Activated CD4-positive, alpha-beta T cell treated with anti-CD3 and anti-CD28 coated beads, Interleukin-2, amount 50 U/mL, for 1 hour (primary cell): ENCODE measurements around the gene TMEM87B.
A peak's percentile ranks its signal among the peaks of the same experiment; 100 is the strongest.
"Not testable (repeated sequence)": the region's sequence is repeated elsewhere in the genome, so short reads cannot be mapped to it uniquely, and the experiment has no call there.

Experiments used
- DNase-seq: peaks from one replicate; pipeline ENCODE4 v3.0.0-alpha.2; 2020

Gene TMEM87B

DNA sequence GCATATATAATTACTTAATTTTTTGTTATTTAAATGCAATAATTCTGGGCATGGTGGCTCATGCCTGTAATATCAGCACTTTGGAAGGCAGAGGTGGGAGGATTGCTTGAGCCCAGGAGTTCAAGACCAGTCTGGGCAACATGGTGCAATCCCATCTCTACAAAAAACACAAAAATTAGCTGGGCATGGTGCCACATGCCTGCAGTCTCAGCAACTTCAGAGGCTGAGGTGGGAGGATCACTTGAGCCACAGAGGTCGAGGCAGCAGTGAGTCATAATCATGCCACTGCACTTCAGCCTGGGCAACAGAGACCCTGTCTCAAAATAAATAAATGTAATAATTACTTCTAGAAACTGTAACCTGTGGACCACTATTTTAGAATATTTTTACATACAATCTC lies 21.5 kb upstream of the TMEM87B start:
- DNase-seq = no peak

DNA sequence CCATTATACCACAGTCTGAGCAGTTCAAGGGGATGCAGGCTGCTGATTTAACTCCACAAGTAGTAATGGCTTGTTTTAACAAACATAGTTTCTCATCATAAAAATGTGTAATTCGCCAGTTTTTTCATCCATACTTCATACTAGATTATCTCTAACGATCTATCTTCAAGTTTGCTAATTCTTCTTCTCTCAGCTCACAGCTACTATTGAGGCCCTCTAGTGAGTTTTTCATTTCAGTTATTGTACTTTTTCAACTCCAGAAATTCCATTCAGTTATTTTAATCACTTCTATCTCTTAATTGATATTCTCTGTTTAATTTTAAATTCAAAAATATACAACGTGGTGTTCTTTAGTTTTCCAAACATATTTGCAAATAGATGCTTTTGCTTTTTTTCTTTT lies 20.1 kb upstream of the TMEM87B start:
- DNase-seq = no peak

DNA sequence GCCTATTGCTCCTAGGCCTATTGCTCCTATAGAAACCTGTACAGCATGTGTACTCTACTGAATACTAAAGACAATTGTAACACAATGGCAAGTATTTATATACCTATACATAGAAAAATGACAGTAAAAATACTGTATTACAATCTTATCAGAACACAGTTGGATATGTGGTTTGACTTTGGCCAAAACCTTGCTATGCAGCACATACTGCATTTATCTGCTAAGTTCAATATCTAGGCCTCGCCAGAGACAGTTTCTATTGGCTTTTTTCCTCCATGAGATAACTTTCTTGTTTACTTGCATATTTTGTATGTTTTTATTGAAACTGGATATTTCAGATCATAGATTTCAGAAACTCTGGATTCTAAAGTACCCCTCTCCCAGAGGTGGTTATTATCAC lies 19.3 kb upstream of the TMEM87B start:
- no peak for DNase-seq

DNA sequence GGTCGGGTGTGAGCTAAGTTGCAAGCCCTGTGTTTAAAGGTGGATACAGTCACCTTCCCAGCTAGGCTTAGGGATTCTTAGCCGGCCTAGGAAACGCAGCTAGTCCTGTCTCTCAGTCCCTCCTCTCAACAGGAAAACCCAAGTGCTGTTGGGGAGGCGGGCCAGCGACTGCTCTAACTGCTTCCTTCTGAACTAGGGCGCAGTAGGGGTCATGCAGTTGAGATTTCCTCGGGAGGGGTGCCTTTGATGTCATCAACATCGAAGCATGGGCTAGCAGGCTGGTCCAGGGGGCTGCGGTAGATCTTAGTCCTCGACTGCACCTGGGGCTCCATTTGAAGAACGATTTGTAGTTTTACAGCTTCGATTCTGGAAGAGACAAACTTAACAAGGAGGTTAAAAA lies 15.5 kb upstream of the TMEM87B start:
- DNase-seq = not testable (repeated sequence)

- not testable (repeated sequence) for DNase-seq
Observed at GRCh38 chr2:112040066-112040465, 15.0 kb upstream of the TMEM87B start.

DNA sequence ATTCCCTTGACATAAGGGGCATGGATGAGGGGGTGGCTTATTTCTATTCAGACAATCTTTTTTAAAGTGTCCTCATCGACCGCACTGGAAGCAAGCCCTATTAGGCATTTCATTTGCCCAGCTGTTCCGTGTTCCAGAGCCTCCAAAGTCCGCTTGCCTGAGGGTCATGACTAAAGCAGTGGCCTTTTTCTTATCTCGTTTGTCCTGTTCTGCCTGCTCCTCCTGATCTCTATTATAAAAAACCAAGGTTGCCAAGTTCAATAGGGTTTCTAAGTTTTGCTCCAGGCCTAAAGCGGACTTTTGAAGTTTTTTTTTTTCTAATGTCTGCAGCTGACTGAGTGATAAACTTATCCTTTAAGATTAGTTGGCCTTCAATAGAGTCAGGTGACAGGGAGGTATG lies 13.6 kb upstream of the TMEM87B start:
- not testable (repeated sequence) for DNase-seq

- DNase-seq = no peak
Observed at GRCh38 chr2:112045446-112046014, 9.5 kb upstream of the TMEM87B start.

- no peak for DNase-seq
Observed at GRCh38 chr2:112046231-112046630, 8.8 kb upstream of the TMEM87B start.

DNA sequence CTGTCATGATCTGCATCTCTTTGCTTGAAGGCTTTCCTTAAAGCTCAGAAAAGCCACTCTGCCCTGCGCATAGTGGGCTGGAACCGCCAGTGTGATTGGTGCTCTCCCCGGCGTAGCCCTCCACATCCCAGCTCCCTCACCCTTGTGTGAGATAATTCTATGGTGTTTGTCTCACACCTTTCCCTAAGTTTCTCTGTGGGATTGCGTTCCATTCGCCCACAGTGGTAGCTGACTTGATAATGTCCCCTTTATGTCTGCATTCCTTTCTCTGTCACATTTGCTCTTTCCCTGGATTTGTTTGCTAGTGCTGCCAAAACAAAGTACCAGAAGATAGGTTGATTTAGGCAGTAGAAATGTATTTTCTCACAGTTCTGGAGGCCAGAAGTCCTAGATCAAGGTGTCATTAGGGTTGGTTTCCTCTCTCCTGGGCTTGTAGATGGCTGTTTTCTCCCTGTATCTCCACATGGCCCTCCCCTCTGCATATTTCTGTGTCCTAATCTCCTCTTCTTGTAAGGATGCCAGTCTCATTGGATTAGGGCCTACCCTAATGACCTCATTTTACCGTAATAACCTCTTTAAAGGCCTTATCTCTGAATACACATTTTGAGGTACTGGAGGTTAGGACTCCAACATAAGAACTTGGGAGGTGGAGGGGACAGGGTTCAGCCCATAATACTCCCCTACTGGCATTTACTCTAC lies 7.4 kb upstream of the TMEM87B start:
- no peak for DNase-seq

DNA sequence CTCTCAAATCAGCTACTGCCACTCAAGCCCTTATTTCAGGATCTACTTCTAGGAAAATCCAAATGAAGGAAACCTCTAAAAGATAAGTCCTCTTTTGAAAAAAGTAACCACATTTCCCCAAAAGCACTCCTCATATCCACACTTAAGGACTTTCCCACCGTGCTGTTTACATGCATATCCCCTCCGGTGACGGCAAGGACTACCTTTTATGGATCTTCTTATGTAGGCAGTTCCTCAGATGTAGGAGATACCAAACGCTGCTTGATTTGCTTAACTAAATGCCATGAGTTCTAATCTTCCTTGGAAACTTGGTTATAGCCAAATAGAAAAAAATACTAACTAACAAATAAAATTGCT lies 6.9 kb upstream of the TMEM87B start:
- DNase-seq = no peak

DNA sequence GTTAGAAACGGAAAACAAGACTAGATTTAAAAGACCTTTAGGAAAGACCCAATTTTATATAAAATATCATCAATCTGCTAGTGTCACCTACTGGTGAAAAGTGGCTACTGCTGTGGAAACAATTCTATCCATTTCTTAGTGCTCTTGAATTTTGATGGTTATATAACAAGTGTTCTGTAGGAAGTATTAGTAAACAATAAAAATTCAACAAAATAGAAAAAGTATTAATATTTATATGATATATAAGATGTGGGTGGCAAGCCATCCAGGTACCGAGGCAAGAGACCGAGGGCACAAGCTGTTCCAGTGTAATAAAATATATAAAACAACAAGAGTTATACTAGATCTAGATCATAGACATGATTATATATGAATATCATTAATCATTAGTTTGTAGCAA lies 6.2 kb upstream of the TMEM87B start:
- DNase-seq = no peak

- no peak for DNase-seq
Observed at GRCh38 chr2:112050316-112050715, 4.8 kb upstream of the TMEM87B start.

- peak; percentile 99 for DNase-seq
Observed at GRCh38 chr2:112053917-112054846, 887 bp upstream of the TMEM87B start.

- DNase-seq = no peak
Observed at GRCh38 chr2:112055730-112056625, 909 bp downstream of the TMEM87B start.

DNA sequence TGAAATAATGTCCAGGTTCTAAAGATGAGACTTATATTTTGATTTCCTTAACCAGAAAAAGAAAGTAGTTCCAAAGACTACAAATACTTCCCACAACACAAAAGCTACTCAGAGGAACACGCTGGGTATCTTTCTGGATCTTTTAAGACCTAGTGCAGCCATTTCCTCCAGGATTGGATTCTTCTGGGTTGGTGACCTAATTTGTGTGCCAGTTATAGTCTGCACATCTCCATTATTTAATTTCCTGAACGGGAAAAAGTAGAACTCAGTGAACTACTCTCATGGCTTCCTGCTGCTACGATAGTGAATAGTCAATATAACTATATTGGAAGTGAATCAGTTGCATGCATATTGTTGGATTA lies 1.5 kb downstream of the TMEM87B start:
- DNase-seq = no peak

- no peak for DNase-seq
Observed at GRCh38 chr2:112059671-112060070, 4.6 kb downstream of the TMEM87B start.

DNA sequence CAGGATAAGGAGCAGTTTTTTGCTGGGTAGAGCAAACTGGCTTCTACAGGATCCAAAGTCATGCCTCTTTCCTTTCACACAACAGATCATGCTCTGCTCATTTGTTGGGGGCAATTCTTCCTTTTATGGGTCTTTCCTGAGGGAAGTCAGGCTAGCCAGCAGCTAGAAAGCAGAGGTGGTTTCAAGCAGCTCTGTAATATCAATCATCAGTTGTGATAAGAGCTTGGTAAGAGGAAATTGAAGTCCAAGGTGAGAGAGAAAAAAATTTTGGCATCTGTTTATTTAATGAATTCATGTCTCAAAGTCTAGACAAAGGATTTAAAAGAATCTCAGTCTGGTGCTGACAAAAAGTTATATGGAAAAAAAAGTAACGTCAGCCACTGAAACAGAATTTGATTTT lies 6.2 kb downstream of the TMEM87B start:
- DNase-seq = no peak

DNA sequence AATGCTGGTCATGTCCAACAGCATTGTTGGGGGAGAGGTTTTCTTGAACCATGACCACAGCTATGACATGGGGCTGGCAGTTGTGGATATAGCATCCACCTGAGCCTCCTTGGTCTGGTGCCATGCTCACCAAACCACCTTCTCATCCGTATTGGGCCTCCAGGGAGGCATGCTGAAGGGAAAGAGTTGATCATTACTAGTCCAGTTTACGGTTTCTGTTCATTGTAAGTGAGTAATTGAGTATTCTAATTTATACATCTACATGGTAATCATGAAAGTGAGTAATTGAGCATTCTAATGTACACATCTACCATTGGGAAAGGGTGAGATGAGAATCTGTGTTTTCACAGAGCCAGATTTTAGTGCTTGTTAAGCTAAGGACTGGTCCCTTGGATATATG lies 6.8 kb downstream of the TMEM87B start:
- DNase-seq = no peak

- no peak for DNase-seq
Observed at GRCh38 chr2:112062894-112063293, 7.8 kb downstream of the TMEM87B start.

DNA sequence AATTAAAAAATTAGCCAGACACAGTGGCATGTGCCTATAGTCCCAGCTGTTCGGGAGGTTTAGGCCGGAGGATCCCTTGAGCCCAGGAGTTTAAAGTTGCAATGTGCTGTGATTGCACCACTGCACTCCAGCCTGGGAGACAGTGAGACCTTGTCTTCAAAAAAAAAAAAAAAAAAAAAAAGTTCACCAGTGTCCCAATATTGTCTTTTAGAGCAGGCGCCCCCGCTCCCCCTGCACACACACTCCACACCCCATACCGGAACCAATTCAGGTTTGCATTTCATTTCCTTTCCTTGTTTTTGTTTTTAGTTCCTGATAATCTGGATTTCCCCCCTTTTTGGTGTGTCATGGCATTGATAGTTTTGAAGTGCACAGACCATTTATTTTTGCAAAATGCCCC lies 10.4 kb downstream of the TMEM87B start:
- DNase-seq = no peak

DNA sequence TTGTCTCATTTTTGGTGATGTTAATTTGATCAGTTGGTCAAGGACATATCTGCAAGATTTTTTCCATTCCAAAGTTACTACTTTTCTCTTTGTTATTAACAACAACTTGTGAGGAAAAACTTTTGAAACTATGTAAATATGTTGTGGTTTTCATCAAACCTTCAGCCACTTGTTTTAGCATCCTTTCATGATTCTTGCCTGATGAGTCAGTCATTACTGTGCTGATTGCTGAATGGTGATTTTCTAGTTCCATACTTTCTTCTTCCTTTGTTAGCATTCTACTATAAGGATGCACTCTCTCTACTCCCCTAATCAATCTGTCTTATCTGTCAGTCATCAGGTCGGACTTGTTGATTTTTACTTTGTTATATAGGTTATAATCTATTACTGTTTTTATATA lies 10.9 kb downstream of the TMEM87B start:
- no peak for DNase-seq

GRCh38 chr2:112069794-112070193 lies 14.7 kb downstream of the TMEM87B start:
- DNase-seq = not testable (repeated sequence)

DNA sequence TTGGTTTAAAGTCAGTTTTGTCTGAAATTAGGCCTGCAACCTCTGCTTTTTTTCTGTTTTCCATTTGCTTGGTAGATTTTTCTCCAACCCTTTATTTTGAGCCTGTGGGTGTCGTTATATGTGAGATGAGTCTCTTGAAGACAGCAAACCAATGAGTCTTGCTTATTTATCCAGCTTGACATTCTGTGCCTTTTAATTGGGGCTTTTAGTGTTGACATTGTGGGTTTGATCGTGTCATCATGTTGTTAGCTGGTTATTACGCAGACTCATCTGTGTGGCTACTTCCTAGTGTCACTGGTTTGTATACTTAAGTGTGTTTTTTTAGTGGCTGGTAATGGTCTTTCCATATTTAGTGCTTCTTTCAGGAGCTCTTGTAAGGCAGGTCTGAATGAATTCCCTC lies 18.8 kb downstream of the TMEM87B start:
- no peak for DNase-seq
